Endothelial cell of umbilical vein (primary cell): ENCODE measurements around the gene JMJD8. TPM values are rescaled to one million over a fixed set of nuclear protein-coding genes. Genes with fewer than 3 reads are reported as not detected.

ENCODE experiments used
- BruUV-seq: library from RNA; stranded (reverse); fragments of 400-500 nt; replicated peaks from 2 replicates; lab custom pipeline; 2021; lab: Mats Ljungman, UMichigan
- CTCF ChIA-PET: fragments of 300-600, 350-600 bp; sonication (Branson Sonifier 250); formaldehyde crosslinking; loops from one replicate; lab custom pipeline; 2021; ENCODE audit warnings: antibody characterized with exemption, inconsistent platforms; lab: Charles Lee
- POLR2A ChIA-PET: fragments of 300-600, 350-600 bp; sonication (Branson Sonifier 250); formaldehyde crosslinking; loops from one replicate; lab custom pipeline; 2021; ENCODE audit warnings: antibody characterized with exemption, inconsistent platforms; lab: Charles Lee
- DNase-seq: peaks from one replicate; pipeline ENCODE4 v3.0.0-alpha.2; 2011; ENCODE audit warnings: low read depth, low spot score
- FAIRE-seq: peaks from 2 replicates; lab custom pipeline; 2011; peaks lifted over from hg19 to GRCh38; lab: Jason Lieb, UNC
- H2AFZ ChIP-seq: 2 replicates; pipeline ENCODE4 v1.6.0; 2012; ENCODE audit warnings: low read depth, low read length, control low read depth, inconsistent platforms
- H3K27ac ChIP-seq: 2 replicates; pipeline ENCODE4 v1.5.1; 2011; ENCODE audit warnings: low read depth, mild to moderate bottlenecking, control low read depth, low read length, moderate library complexity; ENCODE audit not compliant: insufficient read depth
- H3K27me3 ChIP-seq, 2 experiments: 2 replicates each; pipeline versions ENCODE4 v1.6.0 to v1.6.1; 2011; ENCODE audit warnings: low read length in 2 of 2, mixed read lengths in 1 of 2; ENCODE audit not compliant: control insufficient read depth in 2 of 2, insufficient read depth in 2 of 2
- H3K36me3 ChIP-seq, 2 experiments: 2 replicates in 1 of 2; 3 replicates in 1 of 2; pipeline ENCODE4 v1.5.1; 2011; ENCODE audit warnings: low read length in 2 of 2, mild to moderate bottlenecking in 1 of 2, moderate library complexity in 1 of 2; ENCODE audit not compliant: control insufficient read depth in 2 of 2, insufficient read depth in 2 of 2; ENCODE audit errors: extremely low read depth in 1 of 2
- H3K4me1 ChIP-seq: 3 replicates; pipeline ENCODE4 v1.5.1; 2011; ENCODE audit warnings: mild to moderate bottlenecking, low read length; ENCODE audit not compliant: control insufficient read depth, insufficient read depth; ENCODE audit errors: extremely low read depth
- H3K4me2 ChIP-seq: 2 replicates; pipeline ENCODE4 v1.6.1; 2011; ENCODE audit warnings: low read length, control low read depth, mixed read lengths; ENCODE audit not compliant: insufficient read depth
- H3K4me3 ChIP-seq, 3 experiments: fragments of 200-600 bp in 1 of 3; sonication (generic), shearing (Covaris generic) in 1 of 3; replicated peaks in 1 of 3; 2 replicates each; pipeline ENCODE4 v1.5.1; 2011 to 2016; ENCODE audit warnings: control low read depth in 3 of 3, low read length in 3 of 3, mild to moderate bottlenecking in 2 of 3, inconsistent platforms in 1 of 3, low read depth in 1 of 3, moderate library complexity in 1 of 3; ENCODE audit not compliant: insufficient read depth in 1 of 3
- H3K79me2 ChIP-seq: 2 replicates; pipeline ENCODE4 v1.6.0; 2012; ENCODE audit warnings: low read length, inconsistent platforms; ENCODE audit not compliant: control insufficient read depth, insufficient read depth
- H3K9ac ChIP-seq: replicated peaks from 2 replicates; pipeline ENCODE3; 2011; ENCODE audit warnings: low read length, control low read depth; ENCODE audit not compliant: insufficient read depth; ENCODE audit errors: extremely low read depth
- H3K9me1 ChIP-seq: replicated peaks from 3 replicates; pipeline ENCODE4 v1.6.0; 2011; ENCODE audit warnings: mild to moderate bottlenecking, low read length; ENCODE audit not compliant: control insufficient read depth, insufficient read depth; ENCODE audit errors: extremely low read depth
- H3K9me3 ChIP-seq: replicated peaks from 2 replicates; pipeline ENCODE4 v1.5.1; 2012; ENCODE audit warnings: low read length, inconsistent platforms; ENCODE audit not compliant: control insufficient read depth, insufficient read depth
- H4K20me1 ChIP-seq: replicated peaks from 2 replicates; pipeline ENCODE3; 2011; ENCODE audit warnings: mild to moderate bottlenecking, low read length; ENCODE audit not compliant: control insufficient read depth, insufficient read depth; ENCODE audit errors: extremely low read depth
- EZH2 ChIP-seq: IDR thresholded peaks from 2 replicates; pipeline ENCODE4 v1.6.1; 2012; ENCODE audit warnings: borderline replicate concordance, low read depth, mild to moderate bottlenecking, moderate library complexity, low read length, inconsistent platforms; ENCODE audit not compliant: severe bottlenecking
- FOS ChIP-seq: IDR thresholded peaks from 2 replicates; pipeline ENCODE4 v1.6.1; 2011; ENCODE audit warnings: mild to moderate bottlenecking, low read length, moderate library complexity, borderline replicate concordance; ENCODE audit not compliant: insufficient read depth
- GATA2 ChIP-seq: IDR thresholded peaks from 2 replicates; pipeline ENCODE4 v1.7.0; 2011; ENCODE audit warnings: low read depth, mild to moderate bottlenecking, moderate library complexity, mixed read lengths, low read length; ENCODE audit not compliant: insufficient read length, insufficient read depth
- JUN ChIP-seq: IDR thresholded peaks from 2 replicates; pipeline ENCODE4 v1.6.1; 2011; ENCODE audit warnings: borderline replicate concordance, low read depth; ENCODE audit not compliant: insufficient read length, insufficient read depth
- MYC ChIP-seq: IDR thresholded peaks from one replicate; pipeline ENCODE4 v1.6.1; 2011; ENCODE audit warnings: mild to moderate bottlenecking, low read depth, low read length
- POLR2A ChIP-seq: IDR thresholded peaks from 2 replicates; pipeline ENCODE4 v1.6.1; 2012; ENCODE audit warnings: low read depth, mild to moderate bottlenecking, control low read depth, low read length
- POLR2AphosphoS5 ChIP-seq: IDR thresholded peaks from 2 replicates; pipeline ENCODE4 v1.6.1; 2012; ENCODE audit warnings: low read depth, mild to moderate bottlenecking, control low read depth, low read length, moderate library complexity; ENCODE audit not compliant: insufficient read depth
- dilution Hi-C: fragments of 300-500 bp; cut with MboI; formaldehyde crosslinking; loops from one replicate; pipeline ENCODE4 v1.15.0; 2019; ENCODE audit warnings: low sequenced_read_pairs; ENCODE audit not compliant: extremely low pct_ligation_motif_present
- intact Hi-C: fragments of 100-400 bp; cut with micrococcal nuclease; formaldehyde crosslinking; loops from one replicate; pipeline ENCODE4 v1.10.0; 2022
- polyA plus RNA-seq, 4 experiments: library from polyadenylated mRNA; depleted of rRNA in 3 of 4; stranded (reverse) in 3 of 4; unstranded in 1 of 4; fragments of >200 nt; gene quantifications; 2 replicates each; pipeline versions ENCODE4 v1.2.1 to v1.2.3, GENCODE V29; 2011 to 2012; ENCODE audit warnings: missing spikeins in 1 of 4
- total RNA-seq: library from RNA; stranded (reverse); gene quantifications from 2 replicates; pipeline ENCODE4 v1.2.3, GENCODE V29; 2021
- TF ChIP-seq, protein P1 (sequence below): IDR thresholded peaks from 2 replicates; pipeline ENCODE4 v1.6.1; 2011; ENCODE audit not compliant: insufficient read depth, insufficient read length
- TF ChIP-seq, protein P2 (sequence below), 2 donors: IDR thresholded peaks; 1 replicate in 1 of 2; 2 replicates in 1 of 2; pipeline ENCODE4 v1.5.1; 2011; ENCODE audit warnings: low read length in 2 of 2, mild to moderate bottlenecking in 2 of 2, moderate library complexity in 2 of 2, control low read depth in 1 of 2, inconsistent platforms in 1 of 2, low read depth in 1 of 2; ENCODE audit not compliant: insufficient read depth in 1 of 2; ENCODE audit errors: extremely low read depth in 1 of 2

JMJD8 gene
- total and polyA plus RNA-seq, 2 donors (not counting 3 experiments of a cell fraction or from before 2014, with no cell fraction given): 55.1 to 102 TPM

DNA sequence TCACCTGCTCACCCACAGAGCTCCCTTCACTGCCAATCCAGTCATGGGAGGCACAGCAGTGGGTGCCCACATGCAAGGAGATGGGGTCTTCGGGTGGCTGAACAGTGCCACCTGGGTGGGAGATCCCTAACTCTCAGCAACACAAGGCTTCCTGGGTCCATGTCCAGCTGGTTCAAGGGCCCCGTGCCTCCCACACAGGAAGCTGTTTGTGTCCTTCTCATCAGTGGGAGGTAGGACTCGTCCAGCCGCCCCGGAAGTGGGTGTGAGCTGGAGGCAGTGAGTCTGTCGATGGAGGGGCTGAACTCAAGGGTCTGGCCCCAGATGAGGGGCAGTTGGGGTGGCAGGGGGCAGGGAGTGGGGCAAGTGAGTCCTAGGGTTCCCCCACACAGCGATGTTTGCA is 19.9 kb upstream of the JMJD8 start:
- no peak overlapping the region for H3K27ac ChIP-seq
- TF ChIP-seq JUN (no peak), FOS (no peak), POLR2AphosphoS5 (no peak), MYC (no peak), EZH2 (no peak), GATA2 (no peak), POLR2A (no peak)
- TF ChIP-seq, protein P1, sequence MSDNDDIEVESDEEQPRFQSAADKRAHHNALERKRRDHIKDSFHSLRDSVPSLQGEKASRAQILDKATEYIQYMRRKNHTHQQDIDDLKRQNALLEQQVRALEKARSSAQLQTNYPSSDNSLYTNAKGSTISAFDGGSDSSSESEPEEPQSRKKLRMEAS: no peak
- TF ChIP-seq, protein P2, sequence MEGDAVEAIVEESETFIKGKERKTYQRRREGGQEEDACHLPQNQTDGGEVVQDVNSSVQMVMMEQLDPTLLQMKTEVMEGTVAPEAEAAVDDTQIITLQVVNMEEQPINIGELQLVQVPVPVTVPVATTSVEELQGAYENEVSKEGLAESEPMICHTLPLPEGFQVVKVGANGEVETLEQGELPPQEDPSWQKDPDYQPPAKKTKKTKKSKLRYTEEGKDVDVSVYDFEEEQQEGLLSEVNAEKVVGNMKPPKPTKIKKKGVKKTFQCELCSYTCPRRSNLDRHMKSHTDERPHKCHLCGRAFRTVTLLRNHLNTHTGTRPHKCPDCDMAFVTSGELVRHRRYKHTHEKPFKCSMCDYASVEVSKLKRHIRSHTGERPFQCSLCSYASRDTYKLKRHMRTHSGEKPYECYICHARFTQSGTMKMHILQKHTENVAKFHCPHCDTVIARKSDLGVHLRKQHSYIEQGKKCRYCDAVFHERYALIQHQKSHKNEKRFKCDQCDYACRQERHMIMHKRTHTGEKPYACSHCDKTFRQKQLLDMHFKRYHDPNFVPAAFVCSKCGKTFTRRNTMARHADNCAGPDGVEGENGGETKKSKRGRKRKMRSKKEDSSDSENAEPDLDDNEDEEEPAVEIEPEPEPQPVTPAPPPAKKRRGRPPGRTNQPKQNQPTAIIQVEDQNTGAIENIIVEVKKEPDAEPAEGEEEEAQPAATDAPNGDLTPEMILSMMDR (IDR thresholded peaks at IDR 0.05; ENCODE audit: extremely low read depth in 1 of 2, insufficient read depth in 1 of 2, low read depth in 1 of 2, low read length in 2 of 2): no peak
- H4K20me1 ChIP-seq: no peaks in the 10 kb centered on the region
- H3K4me3 ChIP-seq: no peak overlapping the region
- H3K79me2 ChIP-seq: no peaks in the 10 kb centered on the region
- no peak overlapping the region for H2AFZ ChIP-seq
- no peak overlapping the region for H3K4me2 ChIP-seq
- FAIRE-seq (no peak), DNase-seq (no peak)
- peaks cover 39 to 44% of the 10 kb centered on the region in 2 experiments for H3K27me3 ChIP-seq
- H3K36me3 ChIP-seq: no peaks in the 10 kb centered on the region
- BruUV-seq: no TSS peak
- dilution Hi-C loops (no loop called here), intact Hi-C loops (no loop called here)
- H3K9me1 ChIP-seq: no peaks in the 10 kb centered on the region
- H3K9ac ChIP-seq: no peak overlapping the region
- ChIA-PET CTCF (interaction anchor here (0.7 to 2.7 kb wide), 5 partner anchors 11 to 81 kb away, joined by 3 to 10 read pairs (median 4); partner anchors contain the start of genes ANTKMT, METRN and WDR24), POLR2A (no interaction called here)
- no peaks in the 10 kb centered on the region for H3K9me3 ChIP-seq
- H3K4me1 ChIP-seq: no peaks in the 10 kb centered on the region
